ENCODE measurements around the gene EPHB1. TPM values are rescaled to one million over a fixed set of nuclear protein-coding genes. Genes with fewer than 3 reads are reported as not detected.

Gene EPHB1
- total and polyA plus RNA-seq, 12 donors = 0.07 to 3.4 (median 1.6) TPM

- Histone ChIP-seq H3K4me1 (no peaks in the 10 kb centered on the region), H3K9me3 (no peaks in the 10 kb centered on the region), H3K36me3 (no peaks in the 10 kb centered on the region), H3K27me3 (no peaks in the 10 kb centered on the region), H3K4me3 (no peak overlapping the region), H3K27ac (no peak overlapping the region)
- TF ChIP-seq CTCF (IDR thresholded peaks at IDR 0.05) = no peak
- ATAC-seq (no peak), DNase-seq (no peak)
- WGBS, 2 donors = 96 to 100% methylated on average over 2 of the region's 2 CpGs
- intact Hi-C loops (cut with DNase I) = no loop called here
Measured at GRCh38 chr3:135154186-135154585, 359.1 kb downstream of the EPHB1 start.

- H3K36me3 ChIP-seq = no peaks in the 10 kb centered on the region
- ATAC-seq = no peak
- 87 to 88% methylated on average over 4 of the region's 4 CpGs for WGBS, 2 donors
- DNase-seq = no peak
- H3K4me3 ChIP-seq = no peak overlapping the region
- TF ChIP-seq CTCF (IDR thresholded peaks at IDR 0.05) = no peak
- intact Hi-C loops (cut with DNase I) = no loop called here
- H3K4me1 ChIP-seq = no peaks in the 10 kb centered on the region
- no peaks in the 10 kb centered on the region for H3K9me3 ChIP-seq
- no peaks in the 10 kb centered on the region for H3K27me3 ChIP-seq
- H3K27ac ChIP-seq = no peak overlapping the region
Measured at GRCh38 chr3:135155228-135155627, 360.2 kb downstream of the EPHB1 start.

DNA sequence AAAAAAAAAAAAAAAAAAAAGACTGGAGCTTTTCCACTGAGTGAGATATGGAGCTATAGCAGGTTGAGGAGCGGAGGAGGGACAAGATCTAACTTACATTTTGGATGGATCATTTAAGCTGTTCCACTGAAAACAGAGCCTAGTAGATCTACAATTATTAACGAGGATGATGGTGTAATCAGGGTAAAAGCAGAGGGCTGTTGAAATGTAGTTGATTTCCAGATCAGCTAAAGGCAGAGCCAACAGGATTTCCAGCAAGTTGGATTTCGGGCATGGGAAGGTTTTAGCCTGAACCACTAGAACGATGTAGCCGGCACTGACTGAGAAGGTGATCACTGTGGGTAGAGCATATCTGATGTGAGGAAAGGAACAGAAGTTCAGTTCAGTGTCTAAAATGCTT lies 360.7 kb downstream of the EPHB1 start:
- H3K9me3 ChIP-seq = no peaks in the 10 kb centered on the region
- ATAC-seq = no peak
- WGBS, 2 donors = 76 to 86% methylated on average over 5 of the region's 5 CpGs

GRCh38 chr3:135157045-135157740 lies 362.1 kb downstream of the EPHB1 start:
- Histone ChIP-seq H3K9me3 (no peaks in the 10 kb centered on the region), H3K27ac (no peak overlapping the region), H3K4me1 (no peaks in the 10 kb centered on the region), H3K36me3 (no peaks in the 10 kb centered on the region), H3K4me3 (no peak overlapping the region), H3K27me3 (no peaks in the 10 kb centered on the region)
- ATAC-seq (no peak), DNase-seq (no peak)
- WGBS, 2 donors = 67 to 73% methylated on average over 6 of the region's 6 CpGs
- no peak for TF ChIP-seq CTCF (IDR thresholded peaks at IDR 0.05)
- intact Hi-C loops (cut with DNase I) = no loop called here

More for the DNA sequence above, 360.7 kb downstream of the EPHB1 start:
- Histone ChIP-seq H3K4me3 (no peak overlapping the region), H3K27ac (no peak overlapping the region), H3K36me3 (no peaks in the 10 kb centered on the region), H3K4me1 (no peaks in the 10 kb centered on the region), H3K27me3 (no peaks in the 10 kb centered on the region)
- TF ChIP-seq CTCF (IDR thresholded peaks at IDR 0.05) = no peak
- intact Hi-C loops (cut with DNase I) = no loop called here
- no peak for DNase-seq

Measured in heart right ventricle (tissue), 16 donors.